SIG-M5 treated with dmso at 0.1 percent for 504 hours (cell line): ENCODE measurements around the gene WLS.

Experiments used
- DNase-seq: peaks from one replicate; lab custom pipeline; 2025; ENCODE audit not compliant: unreplicated experiment; lab: John Stamatoyannopoulos, UW

The WLS gene

GRCh38 chr1:68229650-68230483, 2.5 kb downstream of the WLS start:
- no peak for DNase-seq

GRCh38 chr1:68228851-68229250, 3.5 kb downstream of the WLS start:
- DNase-seq = no peak

- DNase-seq = no peak
Measured at GRCh38 chr1:68227598-68227997, 4.7 kb downstream of the WLS start.

- no peak for DNase-seq
Measured at GRCh38 chr1:68225781-68226180, 6.5 kb downstream of the WLS start.

GRCh38 chr1:68223687-68224086, 8.6 kb downstream of the WLS start:
- no peak for DNase-seq

- no peak for DNase-seq
Measured at GRCh38 chr1:68221980-68222373, 10.3 kb downstream of the WLS start.

GRCh38 chr1:68221001-68221979, 11.0 kb downstream of the WLS start:
- DNase-seq = no peak

GRCh38 chr1:68220420-68220819, 11.9 kb downstream of the WLS start:
- no peak for DNase-seq

GRCh38 chr1:68218490-68218889, 13.8 kb downstream of the WLS start:
- no peak for DNase-seq

- DNase-seq = no peak
Measured at GRCh38 chr1:68217618-68218017, 14.7 kb downstream of the WLS start.

GRCh38 chr1:68217060-68217554, 15.2 kb downstream of the WLS start:
- DNase-seq = no peak

GRCh38 chr1:68216089-68216772, 16.1 kb downstream of the WLS start:
- DNase-seq = no peak

- no peak for DNase-seq
Measured at GRCh38 chr1:68213843-68214242, 18.5 kb downstream of the WLS start.

GRCh38 chr1:68211761-68212380, 20.5 kb downstream of the WLS start:
- DNase-seq = no peak

- no peak for DNase-seq
Measured at GRCh38 chr1:68210829-68211228, 21.5 kb downstream of the WLS start.

GRCh38 chr1:68210027-68210426, 22.3 kb downstream of the WLS start:
- DNase-seq = no peak

- DNase-seq = no peak
Measured at GRCh38 chr1:68206848-68207689, 25.3 kb downstream of the WLS start.

- no peak for DNase-seq
Measured at GRCh38 chr1:68205794-68206358, 26.4 kb downstream of the WLS start.

GRCh38 chr1:68204977-68205630, 27.2 kb downstream of the WLS start:
- peak; percentile 8 for DNase-seq
